Hepatocyte (in vitro differentiated cells): Measurements from ENCODE around the gene TMPRSS3. TPM values are rescaled to one million over a fixed set of nuclear protein-coding genes. Genes with fewer than 3 reads are reported as not detected.
A peak's percentile ranks its signal among the peaks of the same experiment; 100 is the strongest.

Experiments
- DNase-seq: peaks from one replicate; pipeline ENCODE4 v3.0.0-alpha.2; 2016; ENCODE audit warnings: low spot score
- H2AFZ ChIP-seq: fragments of 200-600 bp; sonication (generic); 2 replicates; pipeline ENCODE4 v1.6.0; 2016; ENCODE audit warnings: antibody characterized with exemption, mild to moderate bottlenecking
- H3K27ac ChIP-seq: fragments of 200-600 bp; sonication (generic); 2 replicates; pipeline ENCODE4 v1.5.1; 2016; ENCODE audit warnings: mild to moderate bottlenecking
- H3K27me3 ChIP-seq: fragments of 200-600 bp; sonication (generic); 2 replicates; pipeline ENCODE4 v1.6.1; 2016
- H3K36me3 ChIP-seq: fragments of 200-600 bp; sonication (generic); replicated peaks from 2 replicates; pipeline ENCODE4 v1.5.1; 2016; ENCODE audit warnings: low read depth; ENCODE audit not compliant: insufficient read depth
- H3K4me1 ChIP-seq: fragments of 200-600 bp; sonication (generic); 2 replicates; pipeline ENCODE4 v1.5.1; 2016; ENCODE audit warnings: mild to moderate bottlenecking, moderate library complexity; ENCODE audit not compliant: insufficient read depth
- H3K4me2 ChIP-seq: fragments of 200-600 bp; sonication (generic); 2 replicates; pipeline ENCODE4 v1.6.0; 2016
- H3K4me3 ChIP-seq: fragments of 200-600 bp; sonication (generic); 2 replicates; pipeline ENCODE4 v1.5.1; 2016; ENCODE audit warnings: mild to moderate bottlenecking
- H3K79me2 ChIP-seq: fragments of 200-600 bp; sonication (generic); 2 replicates; pipeline ENCODE4 v1.6.0; 2017; ENCODE audit warnings: mild to moderate bottlenecking
- H3K9me2 ChIP-seq: fragments of 200-600 bp; sonication (generic); replicated peaks from 2 replicates; pipeline ENCODE4 v1.6.0; 2017; ENCODE audit warnings: mild to moderate bottlenecking; ENCODE audit not compliant: insufficient read depth
- H3K9me3 ChIP-seq: fragments of 200-600 bp; sonication (generic); 2 replicates; pipeline ENCODE4 v1.5.1; 2016; ENCODE audit warnings: low read depth, mild to moderate bottlenecking
- H4K20me1 ChIP-seq: fragments of 200-600 bp; sonication (generic); 2 replicates; pipeline ENCODE4 v1.6.0; 2016; ENCODE audit warnings: mild to moderate bottlenecking; ENCODE audit not compliant: insufficient read depth, poor library complexity, severe bottlenecking
- EZH2 ChIP-seq: fragments of 200-600 bp; sonication (generic); IDR thresholded peaks from 2 replicates; pipeline ENCODE4 v1.6.1; 2016; ENCODE audit warnings: antibody characterized with exemption, mild to moderate bottlenecking, borderline replicate concordance
- EZH2phosphoT487 ChIP-seq: fragments of 200-600 bp; sonication (generic); IDR thresholded peaks from one replicate; pipeline ENCODE4 v1.6.1; 2018; ENCODE audit warnings: antibody characterized with exemption, mild to moderate bottlenecking, low read depth, moderate library complexity; ENCODE audit not compliant: unreplicated experiment, severe bottlenecking
- WGBS: methylation state at CpG from one replicate; pipeline ENCODE4 v1.1.6; 2016; ENCODE audit warnings: low lambda C conversion rate; ENCODE audit errors: missing lambda C conversion rate; 5-methylcytosine and 5-hydroxymethylcytosine counted together
- polyA plus RNA-seq: library from polyadenylated mRNA; unstranded; fragments of >200 nt; fragmentation: Nextera tagmentation; extraction: Ambion mirVana; gene quantifications from 2 replicates; pipeline ENCODE4 v1.2.1, GENCODE V29; 2016
- total RNA-seq: library from RNA; depleted of rRNA; stranded (reverse); fragments of >200 nt; gene quantifications from 2 replicates; pipeline ENCODE4 v1.2.3, GENCODE V29; 2014
- TF ChIP-seq, protein P1 (sequence below): fragments of 200-600 bp; sonication (generic); IDR thresholded peaks from 2 replicates; pipeline ENCODE4 v1.5.1; 2016; ENCODE audit warnings: antibody characterized with exemption, mild to moderate bottlenecking; ENCODE audit not compliant: poor library complexity

TMPRSS3 gene
- total and polyA plus RNA-seq, 2 experiments from 2014 or later = 1.4 to 1.7 TPM

DNA sequence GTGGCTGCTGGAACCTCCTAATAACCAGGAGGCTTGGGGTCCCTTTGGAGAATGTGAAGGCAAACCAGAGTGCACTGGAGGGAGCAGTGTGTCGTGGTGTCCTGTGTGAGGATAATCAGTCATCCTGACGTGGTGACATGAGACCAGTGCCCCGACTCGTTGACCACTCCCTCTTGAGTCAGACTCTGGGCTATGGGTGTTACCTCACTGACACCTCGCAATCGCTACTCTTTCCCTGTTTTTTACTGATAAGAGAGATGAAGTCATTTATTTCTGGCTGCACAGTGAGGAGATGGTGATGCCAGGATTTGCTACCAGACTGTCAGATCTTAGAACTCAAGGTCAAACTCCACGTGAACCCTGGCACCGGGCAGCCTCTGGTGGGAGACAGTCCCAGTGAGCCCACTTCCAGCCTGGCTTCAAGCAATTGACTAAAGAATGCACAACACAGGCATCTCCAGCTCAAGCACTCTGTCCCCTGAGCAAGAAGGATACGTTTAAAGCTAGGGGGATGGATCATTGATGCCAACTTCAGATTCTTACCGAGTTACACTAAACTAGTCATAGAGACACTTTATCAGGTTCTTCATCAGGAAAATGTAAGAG, 38.2 kb upstream of the TMPRSS3 start:
- H3K36me3 ChIP-seq = no peaks in the 10 kb centered on the region
- DNase-seq = peak; percentile 73
- H3K9me3 ChIP-seq = no peaks in the 10 kb centered on the region
- H3K4me3 ChIP-seq = no peak overlapping the region
- no peaks in the 10 kb centered on the region for H3K79me2 ChIP-seq
- peak overlapping the region; percentile 62 for H3K27ac ChIP-seq
- no peaks in the 10 kb centered on the region for H3K4me1 ChIP-seq
- TF ChIP-seq EZH2 (no peak), EZH2phosphoT487 (no peak)
- no peak overlapping the region for H3K4me2 ChIP-seq
- no peaks in the 10 kb centered on the region for H4K20me1 ChIP-seq
- no peaks in the 10 kb centered on the region for H3K27me3 ChIP-seq
- no peak overlapping the region for H2AFZ ChIP-seq
- WGBS = 63% methylated on average over 10 of the region's 10 CpGs
- H3K9me2 ChIP-seq = no peaks in the 10 kb centered on the region

DNA sequence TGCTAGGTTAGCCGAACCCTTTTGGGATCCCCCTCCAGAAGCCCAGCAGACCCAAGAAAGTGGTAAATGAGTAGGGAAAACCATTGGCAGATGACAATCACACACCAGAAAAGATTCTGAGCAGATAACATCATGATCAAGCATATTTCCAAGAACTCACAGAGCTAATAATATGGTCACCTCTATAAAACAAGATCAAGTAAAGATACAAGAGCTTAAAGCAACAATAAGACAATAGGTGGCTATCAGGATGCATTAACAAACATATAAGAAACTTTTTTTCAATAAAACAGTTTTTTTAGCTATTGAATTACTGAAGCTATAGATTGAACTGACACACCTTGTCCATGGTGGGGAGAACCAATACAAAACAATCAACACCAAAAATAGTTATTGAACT, 36.8 kb upstream of the TMPRSS3 start:
- Histone ChIP-seq H2AFZ (no peak overlapping the region), H3K4me2 (no peak overlapping the region), H3K9me3 (no peaks in the 10 kb centered on the region), H3K79me2 (no peaks in the 10 kb centered on the region), H3K4me3 (no peak overlapping the region), H3K4me1 (no peaks in the 10 kb centered on the region), H3K36me3 (no peaks in the 10 kb centered on the region), H3K27ac (no peak overlapping the region), H3K27me3 (no peaks in the 10 kb centered on the region), H4K20me1 (no peaks in the 10 kb centered on the region), H3K9me2 (no peaks in the 10 kb centered on the region)
- no peak for TF ChIP-seq EZH2
- no peak for TF ChIP-seq EZH2phosphoT487
- TF ChIP-seq, protein P1, sequence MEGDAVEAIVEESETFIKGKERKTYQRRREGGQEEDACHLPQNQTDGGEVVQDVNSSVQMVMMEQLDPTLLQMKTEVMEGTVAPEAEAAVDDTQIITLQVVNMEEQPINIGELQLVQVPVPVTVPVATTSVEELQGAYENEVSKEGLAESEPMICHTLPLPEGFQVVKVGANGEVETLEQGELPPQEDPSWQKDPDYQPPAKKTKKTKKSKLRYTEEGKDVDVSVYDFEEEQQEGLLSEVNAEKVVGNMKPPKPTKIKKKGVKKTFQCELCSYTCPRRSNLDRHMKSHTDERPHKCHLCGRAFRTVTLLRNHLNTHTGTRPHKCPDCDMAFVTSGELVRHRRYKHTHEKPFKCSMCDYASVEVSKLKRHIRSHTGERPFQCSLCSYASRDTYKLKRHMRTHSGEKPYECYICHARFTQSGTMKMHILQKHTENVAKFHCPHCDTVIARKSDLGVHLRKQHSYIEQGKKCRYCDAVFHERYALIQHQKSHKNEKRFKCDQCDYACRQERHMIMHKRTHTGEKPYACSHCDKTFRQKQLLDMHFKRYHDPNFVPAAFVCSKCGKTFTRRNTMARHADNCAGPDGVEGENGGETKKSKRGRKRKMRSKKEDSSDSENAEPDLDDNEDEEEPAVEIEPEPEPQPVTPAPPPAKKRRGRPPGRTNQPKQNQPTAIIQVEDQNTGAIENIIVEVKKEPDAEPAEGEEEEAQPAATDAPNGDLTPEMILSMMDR = no peak
- WGBS = 82% methylated on average over 1 of the region's 1 CpG
- no peak for DNase-seq

DNA sequence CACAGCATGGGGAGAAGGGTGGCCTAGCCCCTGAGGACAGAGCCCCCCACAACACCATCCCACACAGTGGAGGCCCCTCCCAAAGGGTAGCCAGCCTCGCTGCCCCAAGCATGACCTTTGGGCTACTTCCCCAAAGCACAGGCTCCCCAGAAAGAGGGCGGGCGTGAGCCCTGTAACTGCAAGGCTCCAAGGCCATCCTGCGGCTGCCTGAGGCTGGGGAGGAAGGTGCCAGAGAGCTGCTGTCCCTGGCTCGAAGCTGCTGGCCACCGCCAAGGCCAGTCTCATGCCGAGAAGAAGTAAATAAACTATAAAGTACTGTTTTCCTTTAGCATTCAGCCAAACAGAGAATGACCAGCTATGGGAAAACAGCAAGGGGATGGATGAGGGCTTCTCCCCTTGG, 35.3 kb upstream of the TMPRSS3 start:
- Histone ChIP-seq H3K9me2 (no peaks in the 10 kb centered on the region), H3K4me2 (no peak overlapping the region), H2AFZ (no peak overlapping the region), H3K4me1 (no peaks in the 10 kb centered on the region), H3K27ac (no peak overlapping the region), H4K20me1 (no peaks in the 10 kb centered on the region), H3K79me2 (no peaks in the 10 kb centered on the region), H3K4me3 (no peak overlapping the region), H3K27me3 (no peaks in the 10 kb centered on the region), H3K36me3 (no peaks in the 10 kb centered on the region), H3K9me3 (no peaks in the 10 kb centered on the region)
- 84% methylated on average over 7 of the region's 7 CpGs for WGBS
- DNase-seq = no peak
- TF ChIP-seq EZH2phosphoT487 (no peak), EZH2 (no peak)
- TF ChIP-seq, protein P1 = no peak

DNA sequence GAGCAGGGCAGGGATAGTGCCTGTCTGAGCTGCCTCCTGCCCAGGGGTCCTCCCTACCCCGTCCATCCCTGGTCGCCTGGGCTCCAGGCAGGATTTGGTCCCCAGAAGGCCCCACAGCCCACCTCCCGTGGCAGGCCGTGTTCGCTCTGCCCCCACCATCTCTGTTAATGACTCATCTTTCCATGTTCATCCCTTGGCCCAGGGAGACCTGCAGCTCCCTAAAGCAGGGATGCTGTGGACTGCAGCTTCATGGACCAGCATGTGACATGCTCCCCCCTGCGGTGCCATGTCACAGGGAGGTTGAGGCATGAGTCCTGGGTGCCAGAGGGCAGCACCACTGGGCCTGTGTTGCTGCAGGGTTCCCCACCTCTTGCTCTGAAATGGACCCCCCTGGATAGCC, 34.7 kb upstream of the TMPRSS3 start:
- Histone ChIP-seq H3K4me1 (no peaks in the 10 kb centered on the region), H4K20me1 (no peaks in the 10 kb centered on the region), H3K36me3 (no peaks in the 10 kb centered on the region), H3K9me2 (no peaks in the 10 kb centered on the region), H3K79me2 (no peaks in the 10 kb centered on the region), H2AFZ (no peak overlapping the region), H3K9me3 (no peaks in the 10 kb centered on the region), H3K4me2 (no peak overlapping the region), H3K4me3 (no peak overlapping the region), H3K27ac (no peak overlapping the region), H3K27me3 (no peaks in the 10 kb centered on the region)
- no peak for DNase-seq
- TF ChIP-seq EZH2phosphoT487 = no peak
- TF ChIP-seq EZH2 = no peak
- TF ChIP-seq, protein P1 = no peak
- WGBS = 84% methylated on average over 6 of the region's 6 CpGs
